Activated T-cell treated with anti-CD3 and anti-CD28 coated beads for 1 hour (primary cell): ENCODE measurements around the gene TSPAN15.

Experiments used
- DNase-seq: peaks from one replicate; pipeline ENCODE4 v3.0.0-alpha.2; 2020; ENCODE audit warnings: low read depth

Gene TSPAN15

GRCh38 chr10:69417542-69417941 is 33.7 kb upstream of the TSPAN15 start:
- DNase-seq, result no peak

DNA sequence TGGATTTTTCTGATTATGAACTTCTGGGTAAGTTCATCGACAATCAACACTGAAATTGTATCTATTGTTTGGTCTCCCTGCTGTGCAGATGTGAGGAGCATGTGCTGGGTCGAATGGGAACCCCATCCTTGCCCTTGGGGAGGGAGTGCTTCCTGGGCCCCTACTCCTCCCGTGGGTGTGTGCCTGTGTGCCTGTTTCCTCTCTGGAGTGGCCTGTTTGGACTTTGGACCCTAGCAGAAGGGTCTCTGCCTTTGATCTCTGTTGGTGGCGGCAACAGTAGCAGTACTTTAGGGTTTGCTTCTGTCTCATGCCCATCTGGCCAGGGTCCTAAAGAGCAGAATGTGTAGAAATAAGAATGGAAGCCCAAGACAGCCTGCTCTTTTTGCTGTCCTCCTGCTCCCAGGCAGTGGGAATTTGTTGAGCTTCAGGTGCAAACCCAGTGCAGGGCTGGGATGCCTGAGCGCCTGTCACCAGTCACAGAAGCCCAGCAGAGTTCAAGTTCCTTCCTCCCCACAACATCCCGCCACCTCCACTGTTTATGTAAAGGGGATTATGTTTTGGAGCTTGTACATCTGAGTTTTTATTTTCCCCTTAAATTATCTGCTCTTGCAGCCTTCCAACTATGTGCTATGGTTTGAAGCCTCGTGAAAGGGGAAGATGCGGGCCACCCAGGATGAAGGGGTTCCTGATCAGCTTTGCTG is 33.1 kb upstream of the TSPAN15 start:
- DNase-seq, result no peak

DNA sequence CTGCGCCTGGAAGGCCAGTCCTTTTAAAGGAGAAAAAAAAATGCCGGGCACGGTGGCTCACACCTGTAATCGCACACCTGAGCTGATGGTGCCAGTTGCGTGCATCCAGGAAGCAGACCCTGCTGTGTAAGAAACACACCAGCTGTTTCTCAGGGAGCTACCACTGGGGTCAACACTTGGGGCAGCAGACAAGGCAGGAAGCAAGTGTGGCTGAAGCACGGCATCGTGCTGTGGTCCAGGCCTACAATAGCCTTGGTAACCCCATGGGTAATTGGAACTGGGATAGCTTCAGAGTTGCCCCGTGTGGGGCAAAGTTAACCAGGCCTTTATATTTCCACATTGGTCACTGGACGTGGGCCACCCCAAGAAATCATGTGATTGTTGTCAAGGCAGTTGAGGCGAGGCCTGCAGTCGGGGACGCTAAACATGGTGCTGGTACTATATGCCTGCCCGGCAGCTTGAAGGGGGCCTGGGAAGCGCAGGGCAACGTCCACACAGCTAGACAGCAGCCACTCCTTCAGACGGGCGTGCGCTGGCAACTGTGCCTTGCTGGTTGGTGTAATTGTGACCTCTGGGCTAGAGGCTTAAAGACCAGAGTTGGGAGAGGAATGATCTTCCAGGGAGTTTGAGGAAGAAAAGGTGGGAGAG is 32.0 kb upstream of the TSPAN15 start:
- no peak for DNase-seq

DNA sequence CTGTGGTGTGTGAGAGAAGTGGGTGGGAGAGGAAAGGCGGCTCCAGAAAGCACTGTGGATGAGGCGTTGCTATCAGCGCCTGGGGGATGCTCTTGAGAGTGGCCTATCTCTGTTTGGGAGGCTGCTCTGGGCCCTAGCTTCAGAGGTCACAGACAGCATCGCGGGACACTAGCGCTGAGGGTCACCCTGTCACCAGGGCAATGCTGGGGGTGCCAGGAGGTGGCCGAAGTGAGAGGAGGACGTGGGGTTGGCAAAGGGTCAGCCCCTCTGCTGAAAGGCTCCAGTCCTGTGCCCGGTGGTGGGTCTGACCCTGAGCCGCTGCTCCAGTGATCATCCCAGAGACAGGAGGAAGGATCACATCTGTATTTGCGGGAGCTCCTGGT is 31.5 kb upstream of the TSPAN15 start:
- no peak for DNase-seq

DNA sequence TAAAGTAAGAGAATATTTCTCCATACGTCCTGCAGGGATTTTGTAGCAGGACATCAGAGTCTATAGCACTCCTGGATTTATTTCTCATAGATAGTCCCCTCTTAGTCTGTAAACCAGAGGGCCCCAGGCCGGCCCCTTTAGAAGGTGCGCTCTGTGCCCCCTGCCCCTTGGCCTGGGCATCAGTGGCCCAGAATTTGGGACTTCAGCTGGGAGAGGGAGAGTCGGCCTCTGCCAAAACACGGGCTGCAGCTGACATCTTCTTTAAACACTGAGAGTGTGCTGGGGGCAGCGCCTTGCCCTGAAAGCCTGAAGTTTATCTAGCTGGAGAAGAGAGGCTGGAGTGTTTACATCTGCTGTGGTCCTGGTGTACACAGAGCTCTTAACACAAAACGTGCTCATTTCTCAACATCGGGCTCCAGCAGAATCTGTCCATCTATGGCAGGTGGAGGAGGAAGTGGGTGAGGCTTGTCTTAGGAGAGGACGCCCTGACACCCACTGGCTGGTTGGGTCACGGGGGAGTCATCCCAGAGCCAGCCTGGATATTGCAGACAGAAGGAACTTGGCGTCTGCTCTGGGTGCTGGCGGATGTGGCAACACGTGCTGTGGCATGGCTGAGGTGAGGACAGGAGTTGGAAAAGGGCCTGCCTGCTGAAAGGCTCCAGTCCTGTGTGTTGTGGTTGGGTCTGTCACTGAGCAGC is 29.5 kb upstream of the TSPAN15 start:
- no peak for DNase-seq

- no peak for DNase-seq
Measured at GRCh38 chr10:69422676-69423075, 28.6 kb upstream of the TSPAN15 start.

GRCh38 chr10:69425041-69425440 is 26.2 kb upstream of the TSPAN15 start:
- DNase-seq, result no peak

- no peak for DNase-seq
Measured at GRCh38 chr10:69425511-69426298, 25.6 kb upstream of the TSPAN15 start.

- no peak for DNase-seq
Measured at GRCh38 chr10:69426376-69426727, 24.9 kb upstream of the TSPAN15 start.

GRCh38 chr10:69428165-69428564 is 23.1 kb upstream of the TSPAN15 start:
- DNase-seq, result no peak

DNA sequence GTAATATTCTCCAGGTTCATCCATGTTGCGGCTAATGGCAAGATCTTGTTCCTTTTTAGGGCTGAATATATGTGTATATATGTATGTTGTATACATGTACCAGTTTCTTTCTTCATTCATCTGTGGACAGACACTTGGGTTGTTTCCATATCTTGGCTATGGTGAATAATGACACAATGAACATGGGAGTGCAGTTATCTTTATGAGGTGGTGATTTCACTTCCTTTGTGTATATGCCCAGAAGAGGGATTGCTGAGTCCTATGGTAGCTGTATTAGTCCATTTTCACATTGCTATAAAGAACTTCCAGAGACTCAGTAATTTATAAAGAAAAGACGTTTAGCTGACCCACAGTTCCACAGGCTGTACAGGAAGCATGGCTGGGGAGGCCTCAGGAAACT is 17.1 kb upstream of the TSPAN15 start:
- no peak for DNase-seq

- no peak for DNase-seq
Measured at GRCh38 chr10:69434926-69435325, 16.3 kb upstream of the TSPAN15 start.

GRCh38 chr10:69435966-69436520 is 15.2 kb upstream of the TSPAN15 start:
- DNase-seq, result no peak

GRCh38 chr10:69437321-69438259 is 13.7 kb upstream of the TSPAN15 start:
- no peak for DNase-seq

DNA sequence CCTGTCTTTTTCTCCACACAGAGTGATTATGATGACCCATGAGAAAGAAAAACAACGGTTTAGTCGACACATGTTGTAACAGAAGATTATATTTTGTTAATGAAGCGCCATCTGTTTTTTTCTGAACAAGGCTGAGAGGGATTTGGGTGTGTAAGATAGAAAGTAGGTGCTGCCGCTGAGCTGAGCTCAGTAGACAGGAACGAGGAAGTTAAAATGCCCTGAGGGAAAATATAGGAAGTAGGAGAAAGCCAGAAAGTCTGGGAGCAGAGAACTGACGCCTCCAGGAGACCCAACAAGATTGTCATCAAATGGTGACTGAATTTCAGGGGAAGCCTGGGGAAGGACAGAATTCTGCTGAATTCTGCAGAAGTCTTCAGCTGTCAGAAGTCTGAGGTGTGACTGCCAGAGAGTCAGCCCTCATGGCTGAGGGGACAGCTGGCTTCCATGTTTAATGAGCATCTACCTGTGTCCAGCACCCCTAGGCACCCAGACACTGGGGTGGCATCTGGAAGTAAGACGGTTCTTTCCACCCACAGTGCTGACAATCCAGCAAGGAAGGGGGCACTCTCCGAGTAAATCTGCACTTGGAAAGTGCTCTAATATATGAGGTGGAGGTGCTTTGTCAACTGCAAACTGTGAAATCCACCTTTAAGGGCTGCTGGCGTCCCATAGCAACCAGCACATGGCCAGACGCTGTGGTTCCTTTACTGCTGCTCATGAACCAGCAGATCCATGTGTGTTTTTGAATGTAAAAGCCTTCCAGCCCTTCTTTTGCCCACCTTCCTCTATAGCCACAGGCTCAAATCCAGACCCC is 12.5 kb upstream of the TSPAN15 start:
- DNase-seq, result no peak

- DNase-seq, result no peak
Measured at GRCh38 chr10:69439350-69439739, 11.9 kb upstream of the TSPAN15 start.

DNA sequence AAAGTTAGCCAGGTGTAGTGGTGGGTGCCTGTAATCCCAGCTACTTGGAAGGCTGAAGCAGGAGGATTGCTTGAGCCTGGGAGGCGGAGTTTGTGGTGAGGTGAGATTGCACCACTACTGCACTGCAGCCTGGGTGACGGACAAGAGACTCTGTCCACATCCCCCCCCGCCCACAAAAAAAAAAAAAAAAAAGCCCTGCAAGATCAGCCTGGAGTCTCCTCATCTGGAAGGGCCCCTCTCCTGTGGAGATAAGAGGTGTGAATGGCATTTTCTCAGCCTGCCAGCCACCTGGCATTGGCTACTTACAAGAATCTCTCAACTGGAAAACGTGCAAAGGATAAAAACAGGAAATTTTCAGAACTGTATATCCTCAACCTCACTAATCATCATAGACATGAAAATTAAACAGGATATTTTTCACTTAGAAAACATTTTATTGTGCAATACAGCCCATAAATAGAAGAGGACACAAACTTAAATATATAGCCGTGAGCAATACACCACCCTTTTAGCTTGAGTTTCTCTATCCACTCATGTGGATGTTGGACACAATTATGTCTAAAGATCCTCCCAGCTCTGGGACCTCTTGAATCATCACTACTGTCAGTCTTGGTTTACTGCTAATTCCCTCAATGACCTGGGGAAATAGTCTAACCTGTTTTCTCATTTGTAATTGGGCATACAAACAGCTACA is 11.3 kb upstream of the TSPAN15 start:
- DNase-seq, result no peak

- no peak for DNase-seq
Measured at GRCh38 chr10:69443354-69443753, 7.9 kb upstream of the TSPAN15 start.

- no peak for DNase-seq
Measured at GRCh38 chr10:69445041-69445440, 6.2 kb upstream of the TSPAN15 start.

DNA sequence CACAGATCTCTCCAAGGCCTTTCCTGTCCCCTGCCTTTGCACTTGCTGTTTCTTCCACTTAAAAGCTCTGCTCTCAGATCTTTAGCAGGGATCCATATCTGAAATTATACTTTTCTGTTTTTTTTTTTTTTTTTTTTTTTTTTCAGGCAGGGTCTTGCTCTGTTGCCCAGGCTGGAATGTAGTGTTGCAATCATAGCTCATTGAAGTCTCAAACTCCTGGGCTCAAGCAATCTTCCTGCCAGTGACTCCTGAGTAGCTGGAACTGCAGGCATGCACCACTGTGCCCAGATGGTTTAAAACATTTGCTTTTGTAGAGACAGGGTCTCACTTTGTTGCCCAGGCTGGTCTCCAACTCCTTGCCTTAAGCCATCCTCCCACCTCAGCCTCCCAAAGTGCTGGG is 5.0 kb upstream of the TSPAN15 start:
- DNase-seq, result no peak
